Kidney (tissue), 14 donors: ENCODE data around the gene ALAS1. TPM values are rescaled to one million over a fixed set of nuclear protein-coding genes. Genes with fewer than 3 reads are reported as not detected.
A peak's percentile ranks its signal among the peaks of the same experiment; 100 is the strongest.

Experiments
- DNase-seq, 5 donors: peaks; one replicate each; pipeline ENCODE4 v3.0.0-alpha.2; 2013 to 2020
- FAIRE-seq: peaks from 2 replicates; lab custom pipeline; 2012; peaks lifted over from hg19 to GRCh38; lab: Jason Lieb, UNC
- H3K27ac ChIP-seq, 2 donors: one replicate each; pipeline ENCODE4 v1.7.0; 2013; ENCODE audit warnings: low read depth in 2 of 2, low read length in 2 of 2, inconsistent platforms in 1 of 2
- H3K27me3 ChIP-seq: one replicate; pipeline ENCODE4 v1.7.1; 2013; ENCODE audit warnings: low read length, inconsistent platforms; ENCODE audit not compliant: control insufficient read depth, insufficient read depth
- H3K36me3 ChIP-seq, 3 donors: one replicate each; pipeline versions ENCODE4 v1.7.0 to v1.7.1; 2013; ENCODE audit warnings: low read length in 3 of 3, control low read depth in 1 of 3, inconsistent platforms in 1 of 3; ENCODE audit not compliant: insufficient read depth in 3 of 3, control insufficient read depth in 2 of 3
- H3K4me1 ChIP-seq, 3 donors: one replicate each; pipeline versions ENCODE4 v1.7.0 to v1.7.1; 2013; ENCODE audit warnings: low read length in 3 of 3, inconsistent platforms in 1 of 3, low read depth in 1 of 3; ENCODE audit not compliant: control insufficient read depth in 2 of 3, insufficient read depth in 2 of 3
- H3K4me3 ChIP-seq, 3 donors: one replicate each; pipeline versions ENCODE4 v1.7.0 to v1.8.1; 2013; ENCODE audit warnings: low read length in 3 of 3, control low read depth in 1 of 3, inconsistent platforms in 1 of 3
- H3K9ac ChIP-seq, 3 donors: one replicate each; pipeline versions ENCODE4 v1.7.0 to v1.7.1; 2013; ENCODE audit warnings: low read length in 3 of 3, control low read depth in 1 of 3, inconsistent platforms in 1 of 3
- H3K9me3 ChIP-seq, 3 donors: one replicate each; pipeline versions ENCODE4 v1.7.0 to v1.7.1; 2013; ENCODE audit warnings: low read length in 3 of 3, control low read depth in 1 of 3, inconsistent platforms in 1 of 3; ENCODE audit not compliant: control insufficient read depth in 2 of 3, insufficient read depth in 1 of 3
- CTCF ChIP-seq: IDR thresholded peaks from 3 replicates; pipeline ENCODE4 v1.5.1; 2012; ENCODE audit warnings: mild to moderate bottlenecking, moderate library complexity, borderline replicate concordance; ENCODE audit not compliant: insufficient read depth; ENCODE audit errors: extremely low read depth
- intact Hi-C: fragments of 100-400 bp; cut with DNase I; formaldehyde crosslinking; loops from one replicate; pipeline ENCODE4 v1.11.1; 2022
- polyA plus RNA-seq: library from polyadenylated mRNA; stranded (reverse); fragments of 350-450 nt; fragmentation: Illumina TruSeq; extraction: RNeasy Lipid Tissue Mini Kit (QIAGEN cat#74804); gene quantifications from one replicate; pipeline ENCODE4 v1.2.3, GENCODE V29; 2014; ENCODE audit warnings: low read depth, low replicate concordance; ENCODE audit not compliant: insufficient read depth
- total RNA-seq: library from RNA; stranded (reverse); fragmentation: NEBNext Ultra II Directional; extraction: Animal tissue kit (Norgen Biotek cat#: 25700); gene quantifications from one replicate; pipeline ENCODE4 v1.2.1, GENCODE V29; 2021
- donor health status: control.
- donor health status: control.
- donor health status: control.
- donor health status: control.
- donor health status: control.
- donor health status: DM: yes; HTN: yes; CAD: no.
- donor health status: Normal renal cell carcinoma (clear cell type).

ALAS1 gene
- total and polyA plus RNA-seq, 2 donors from 2014 or later = 42.8 to 77.2 TPM

- no peak for FAIRE-seq
- no peaks in the 10 kb centered on the region for H3K9me3 ChIP-seq
- no peak overlapping the region for H3K9ac ChIP-seq
- H3K4me1 ChIP-seq = peaks cover 0 to 32% (median 4%) of the 10 kb centered on the region in 3 donors
- TF ChIP-seq CTCF = no peak
- peaks cover 2 to 35% (median 29%) of the 10 kb centered on the region in 3 donors for H3K36me3 ChIP-seq
- H3K27me3 ChIP-seq = no peaks in the 10 kb centered on the region
- intact Hi-C loops = no loop called here
- DNase-seq = peak; percentile 45 to 91 (median 69)
- H3K27ac ChIP-seq = peak overlapping the region; percentile 47 to 73
- no peak overlapping the region for H3K4me3 ChIP-seq
Measured at GRCh38 chr3:52216585-52217408, 18.8 kb downstream of the ALAS1 start.

- Histone ChIP-seq H3K4me1 (peaks cover 0 to 32% (median 4%) of the 10 kb centered on the region in 3 donors), H3K9ac (no peak overlapping the region), H3K9me3 (no peaks in the 10 kb centered on the region), H3K4me3 (no peak overlapping the region), H3K27me3 (no peaks in the 10 kb centered on the region), H3K36me3 (peaks cover 2 to 31% (median 25%) of the 10 kb centered on the region in 3 donors), H3K27ac (peak overlapping the region; percentile 47 to 73)
- DNase-seq = peak in 1 of 5 donors; percentile 46
- no peak for TF ChIP-seq CTCF
- intact Hi-C loops = no loop called here
- no peak for FAIRE-seq
Measured at GRCh38 chr3:52217409-52217805, 19.4 kb downstream of the ALAS1 start.

- DNase-seq (no peak), FAIRE-seq (no peak)
- peaks cover 0 to 32% (median 4%) of the 10 kb centered on the region in 3 donors for H3K4me1 ChIP-seq
- peaks cover under 1 to 26% (median 21%) of the 10 kb centered on the region in 3 donors for H3K36me3 ChIP-seq
- intact Hi-C loops = no loop called here
- no peak overlapping the region for H3K9ac ChIP-seq
- no peak for TF ChIP-seq CTCF
- no peak overlapping the region for H3K4me3 ChIP-seq
- peak overlapping the region in 1 of 2 donors; percentile 43 for H3K27ac ChIP-seq
- no peaks in the 10 kb centered on the region for H3K27me3 ChIP-seq
- H3K9me3 ChIP-seq = no peaks in the 10 kb centered on the region
Measured at GRCh38 chr3:52218026-52218425, 20.1 kb downstream of the ALAS1 start.
